IMR-90 (cell line): Measurements from ENCODE around the gene QRFP. TPM values are rescaled to one million over a fixed set of nuclear protein-coding genes. Genes with fewer than 3 reads are reported as not detected.

ENCODE experiments used
- ATAC-seq: fragments of 200-7000 bp; cut with Tn5 transposase; 2 replicates; pipeline ENCODE4 v1.9.1; 2020; ENCODE audit warnings: low read depth, mild to moderate bottlenecking, moderate library complexity
- BruUV-seq: library from RNA; stranded (reverse); fragments of 400-500 nt; replicated peaks from 2 replicates; lab custom pipeline; 2021; lab: Mats Ljungman, UMichigan
- CTCF ChIA-PET: fragments of 300-600 bp; formaldehyde crosslinking; extraction: SDS; loops from one replicate; lab custom pipeline; 2021; ENCODE audit warnings: antibody characterized with exemption; lab: Yijun Ruan, JAX
- POLR2A ChIA-PET: fragments of 300-600 bp; sonication (Branson Sonifier 250); formaldehyde crosslinking; loops from one replicate; lab custom pipeline; 2022; ENCODE audit warnings: antibody characterized with exemption; ENCODE audit not compliant: unreplicated experiment; lab: Charles Lee
- DNase-seq: peaks from one replicate; pipeline ENCODE4 v3.0.0; 2013
- H2AFZ ChIP-seq: replicated peaks from 2 replicates; pipeline ENCODE3; 2013; ENCODE audit warnings: low read length, mild to moderate bottlenecking; ENCODE audit not compliant: poor library complexity
- H2AK5ac ChIP-seq: 2 replicates; pipeline ENCODE4 v1.6.1; 2013; ENCODE audit warnings: low read depth, low read length, inconsistent platforms
- H2AK9ac ChIP-seq: replicated peaks from 2 replicates; pipeline ENCODE3; 2013; ENCODE audit warnings: mild to moderate bottlenecking, low read depth, low read length, moderate library complexity; ENCODE audit not compliant: poor library complexity
- H2BK120ac ChIP-seq: 2 replicates; pipeline ENCODE4 v1.6.1; 2013; ENCODE audit warnings: low read depth, low read length, inconsistent platforms
- H2BK15ac ChIP-seq: 3 replicates; pipeline ENCODE4 v1.6.1; 2013; ENCODE audit warnings: low read depth, low read length, inconsistent platforms
- H2BK20ac ChIP-seq: 2 replicates; pipeline ENCODE4 v1.6.1; 2013; ENCODE audit warnings: low read depth, mild to moderate bottlenecking, inconsistent platforms, low read length, moderate library complexity
- H2BK5ac ChIP-seq: 2 replicates; pipeline ENCODE4 v1.6.1; 2013; ENCODE audit warnings: mild to moderate bottlenecking, low read depth, low read length, inconsistent platforms; ENCODE audit not compliant: poor library complexity, severe bottlenecking
- H3K14ac ChIP-seq: replicated peaks from 2 replicates; pipeline ENCODE4 v1.6.1; 2013; ENCODE audit warnings: low read depth, low read length, inconsistent platforms
- H3K18ac ChIP-seq: 2 replicates; pipeline ENCODE4 v1.6.1; 2013; ENCODE audit warnings: low read depth, low read length, control low read depth
- H3K23ac ChIP-seq: 2 replicates; pipeline ENCODE4 v1.6.1; 2013; ENCODE audit warnings: low read depth, low read length, inconsistent platforms
- H3K27ac ChIP-seq: 2 replicates; pipeline ENCODE4 v1.5.1; 2013; ENCODE audit warnings: mild to moderate bottlenecking, control low read depth, low read length; ENCODE audit not compliant: insufficient read depth
- H3K27me3 ChIP-seq: 2 replicates; pipeline ENCODE4 v1.6.1; 2013; ENCODE audit warnings: low read length; ENCODE audit not compliant: control insufficient read depth, insufficient read depth
- H3K36me3 ChIP-seq: 2 replicates; pipeline ENCODE4 v1.6.1; 2013; ENCODE audit warnings: low read length, mixed read lengths; ENCODE audit not compliant: control insufficient read depth, insufficient read depth
- H3K4ac ChIP-seq: 2 replicates; pipeline ENCODE4 v1.6.1; 2013; ENCODE audit warnings: low read depth, low read length, inconsistent platforms
- H3K4me1 ChIP-seq: 2 replicates; pipeline ENCODE4 v1.6.1; 2013; ENCODE audit warnings: low read length, mixed read lengths; ENCODE audit not compliant: control insufficient read depth, insufficient read depth
- H3K4me2 ChIP-seq: 2 replicates; pipeline ENCODE4 v1.6.1; 2013; ENCODE audit warnings: low read depth, mild to moderate bottlenecking, control low read depth, low read length, moderate library complexity
- H3K4me3 ChIP-seq: 2 replicates; pipeline ENCODE4 v1.5.1; 2013; ENCODE audit warnings: low read depth, mild to moderate bottlenecking, control low read depth, low read length, moderate library complexity; ENCODE audit not compliant: insufficient read depth
- H3K56ac ChIP-seq: 2 replicates; pipeline ENCODE4 v1.6.1; 2013; ENCODE audit warnings: low read length, inconsistent platforms; ENCODE audit not compliant: insufficient read depth; ENCODE audit errors: extremely low read depth
- H3K79me1 ChIP-seq, 2 experiments: 2 replicates each; pipeline ENCODE4 v1.6.1; 2013; ENCODE audit warnings: low read length in 2 of 2, inconsistent platforms in 1 of 2, low read depth in 1 of 2
- H3K9ac ChIP-seq: 2 replicates; pipeline ENCODE4 v1.6.1; 2013; ENCODE audit warnings: low read depth, low read length, control low read depth
- H3K9me1 ChIP-seq: 2 replicates; pipeline ENCODE4 v1.6.1; 2013; ENCODE audit warnings: low read length, inconsistent platforms; ENCODE audit not compliant: insufficient read depth
- H3K9me3 ChIP-seq: 2 replicates; pipeline ENCODE4 v1.6.1; 2013; ENCODE audit warnings: low read length; ENCODE audit not compliant: control insufficient read depth, insufficient read depth
- H4K20me1 ChIP-seq: 2 replicates; pipeline ENCODE4 v1.6.1; 2013; ENCODE audit warnings: low read length, inconsistent platforms; ENCODE audit not compliant: insufficient read depth
- H4K5ac ChIP-seq: 2 replicates; pipeline ENCODE4 v1.6.1; 2013; ENCODE audit warnings: mild to moderate bottlenecking, low read depth, low read length, control low read depth
- H4K8ac ChIP-seq, 2 experiments: 2 replicates each; pipeline ENCODE4 v1.6.1; 2013; ENCODE audit warnings: low read depth in 2 of 2, low read length in 2 of 2, control low read depth in 1 of 2, inconsistent platforms in 1 of 2
- H4K91ac ChIP-seq: 2 replicates; pipeline ENCODE4 v1.6.1; 2013; ENCODE audit warnings: low read depth, low read length, inconsistent platforms; ENCODE audit not compliant: insufficient read depth
- CEBPB ChIP-seq: IDR thresholded peaks from 2 replicates; pipeline ENCODE4 v1.6.1; 2012; ENCODE audit warnings: low read depth, low read length, improper control_type of control experiment
- CTCF ChIP-seq: conservative IDR thresholded peaks from 2 replicates; pipeline ENCODE4 v1.5.1; 2012; ENCODE audit warnings: mild to moderate bottlenecking, low read depth, low read length, improper control_type of control experiment
- ELK1 ChIP-seq: fragments of 150-350 bp; IDR thresholded peaks from 2 replicates; pipeline ENCODE4 v1.6.1; 2016; ENCODE audit warnings: low read depth, mild to moderate bottlenecking, low read length, moderate library complexity, borderline replicate concordance
- FOS ChIP-seq: fragments of 150-350 bp; IDR thresholded peaks from 2 replicates; pipeline ENCODE4 v1.6.1; 2016; ENCODE audit warnings: low read depth, low read length
- MAFK ChIP-seq: IDR thresholded peaks from 2 replicates; pipeline ENCODE4 v1.6.1; 2012; ENCODE audit warnings: low read depth, low read length, improper control_type of control experiment
- MAZ ChIP-seq: IDR thresholded peaks from 2 replicates; pipeline ENCODE4 v1.6.1; 2012; ENCODE audit warnings: low read depth, mild to moderate bottlenecking, low read length, improper control_type of control experiment, moderate library complexity, borderline replicate concordance
- NFE2L2 ChIP-seq: fragments of 150-350 bp; IDR thresholded peaks from 2 replicates; pipeline ENCODE4 v1.6.1; 2016; ENCODE audit warnings: low read depth, mild to moderate bottlenecking, low read length
- POLR2A ChIP-seq: IDR thresholded peaks from 2 replicates; pipeline ENCODE4 v1.6.1; 2012; ENCODE audit warnings: mild to moderate bottlenecking, low read depth, low read length
- RAD21 ChIP-seq: IDR thresholded peaks from 2 replicates; pipeline ENCODE4 v1.6.1; 2012; ENCODE audit warnings: low read length, improper control_type of control experiment
- RFX5 ChIP-seq: IDR thresholded peaks from 2 replicates; pipeline ENCODE4 v1.8.0; 2012; ENCODE audit warnings: low read depth, mild to moderate bottlenecking, low read length, moderate library complexity
- WGBS, 2 experiments: methylation state at CpG; one replicate each; pipeline versions ENCODE4 v1.1.5 to v1.1.7; 2013; ENCODE audit warnings: missing lambda C conversion rate in 2 of 2; ENCODE audit not compliant: insufficient read length in 1 of 2; ENCODE audit errors: extremely low coverage in 2 of 2; 5-methylcytosine and 5-hydroxymethylcytosine counted together
- dilution Hi-C: fragments of 300-500 bp; cut with HindIII; formaldehyde crosslinking; loops from one replicate; pipeline ENCODE4 v1.14.3; 2018; ENCODE audit warnings: low sequenced_read_pairs; ENCODE audit not compliant: unreplicated experiment
- in situ Hi-C: fragments of 300-500 bp; cut with MboI; formaldehyde crosslinking; loops from 3 replicates; pipeline ENCODE4 v1.14.3; 2019; ENCODE audit warnings: low sequenced_read_pairs, inconsistent platforms, mixed read lengths
- intact Hi-C: fragments of 100-400 bp; cut with micrococcal nuclease; formaldehyde crosslinking; loops from 2 replicates; pipeline ENCODE4 v1.10.0; 2022
- polyA plus RNA-seq, 3 experiments: library from polyadenylated mRNA; depleted of rRNA; stranded (reverse); fragments of >200 nt; gene quantifications; 2 replicates each; pipeline ENCODE4 v1.2.3, GENCODE V29; 2012; ENCODE audit warnings: low replicate concordance in 1 of 3
- total RNA-seq: library from RNA; depleted of rRNA; stranded (reverse); fragments of >200 nt; gene quantifications from 2 replicates; pipeline ENCODE4 v1.2.3, GENCODE V29; 2012
- TF ChIP-seq, protein P1 (sequence below): fragments of 150-350 bp; IDR thresholded peaks from 2 replicates; pipeline ENCODE4 v1.6.1; 2017; ENCODE audit warnings: mild to moderate bottlenecking, antibody characterized with exemption, low read length, low read depth

Gene QRFP
- total and polyA plus RNA-seq, 2 of the 4 experiments (the other 2 are of a cell fraction): not detected

- no peak overlapping the region for H3K14ac ChIP-seq
- intact Hi-C loops: no loop called here
Measured at GRCh38 chr9:130879863-130880411, 16.7 kb downstream of the QRFP start.

More at GRCh38 chr9:130879863-130880411, 16.7 kb downstream of the QRFP start:
- Histone ChIP-seq H3K27me3 (no peaks in the 10 kb centered on the region), H2AK9ac (no peak overlapping the region), H3K9me3 (no peaks in the 10 kb centered on the region), H4K5ac (no peak overlapping the region), H3K9me1 (no peaks in the 10 kb centered on the region), H4K8ac (no peak overlapping the region), H3K79me1 (peaks cover 30 to 44% of the 10 kb centered on the region in 2 experiments), H3K18ac (no peak overlapping the region), H3K9ac (no peak overlapping the region), H2AFZ (no peak overlapping the region), H3K4me1 (no peaks in the 10 kb centered on the region), H2BK20ac (no peak overlapping the region), H4K20me1 (no peaks in the 10 kb centered on the region; the same call in none of the 2 replicates), H3K36me3 (peaks cover 78% of the 10 kb centered on the region), H4K91ac (no peak overlapping the region), H3K4ac (no peak overlapping the region), H3K23ac (no peak overlapping the region), H2AK5ac (no peak overlapping the region), H3K56ac (no peak overlapping the region), H3K27ac (no peak overlapping the region), H2BK15ac (no peak overlapping the region), H2BK120ac (no peak overlapping the region), H2BK5ac (no peak overlapping the region), H3K4me3 (no peak overlapping the region), H3K4me2 (no peak overlapping the region)
- TF ChIP-seq ELK1 (no peak), FOS (no peak), CTCF (no peak), MAFK (no peak), CEBPB (no peak), RFX5 (no peak), MAZ (no peak), RAD21 (no peak), POLR2A (no peak), NFE2L2 (no peak)
- TF ChIP-seq, protein P1, sequence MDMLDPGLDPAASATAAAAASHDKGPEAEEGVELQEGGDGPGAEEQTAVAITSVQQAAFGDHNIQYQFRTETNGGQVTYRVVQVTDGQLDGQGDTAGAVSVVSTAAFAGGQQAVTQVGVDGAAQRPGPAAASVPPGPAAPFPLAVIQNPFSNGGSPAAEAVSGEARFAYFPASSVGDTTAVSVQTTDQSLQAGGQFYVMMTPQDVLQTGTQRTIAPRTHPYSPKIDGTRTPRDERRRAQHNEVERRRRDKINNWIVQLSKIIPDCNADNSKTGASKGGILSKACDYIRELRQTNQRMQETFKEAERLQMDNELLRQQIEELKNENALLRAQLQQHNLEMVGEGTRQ: no peak
- WGBS, 2 experiments: 95% methylated on average over 4 of the region's 9 CpGs; no CpG with 5 or more reads in 1 of the 2 experiments
- BruUV-seq: no TSS peak
- DNase-seq (no peak), ATAC-seq (no peak)
- dilution Hi-C loops: no loop called here
- in situ Hi-C loops: no loop called here
- POLR2A ChIA-PET: no interaction called here
- CTCF ChIA-PET: no interaction called here
